ENCODE measurements around the gene TSTD1. TPM values are rescaled to one million over a fixed set of nuclear protein-coding genes. Genes with fewer than 3 reads are reported as not detected.
A peak's percentile ranks its signal among the peaks of the same experiment; 100 is the strongest.
"Not testable (repeated sequence)": the region's sequence is repeated elsewhere in the genome, so short reads cannot be mapped to it uniquely, and the experiment has no call there.

TSTD1 gene
- total RNA-seq, 1 experiment from 2014 or later, result 74.5 TPM

DNA sequence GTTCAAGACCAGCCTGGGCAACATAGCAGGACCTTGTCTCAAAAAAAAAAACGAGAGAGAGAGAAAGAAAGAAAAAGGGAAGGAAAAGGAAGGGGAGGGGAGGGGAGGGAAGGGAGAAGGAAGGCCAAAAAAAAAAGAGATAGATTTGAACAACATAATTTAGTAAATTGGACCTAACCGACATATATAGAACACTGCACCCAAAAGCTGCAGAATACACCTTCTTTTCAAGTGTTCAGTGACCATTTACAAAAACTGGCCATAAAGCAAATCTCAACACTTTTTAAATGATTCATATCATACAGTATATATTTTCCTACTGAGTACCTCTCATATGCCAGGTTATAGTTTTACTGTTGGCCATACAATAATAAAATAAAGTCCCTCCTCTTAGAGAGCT lies 6.9 kb downstream of the TSTD1 start:
- ChIA-PET CTCF (interaction anchor here (0.8 to 1.2 kb wide), 2 partner anchors 10 kb away, joined by 3 read pairs; no protein-coding TSS in a partner anchor), POLR2A (interaction anchor here (3.7 kb wide), 1 partner anchor 11 kb away, joined by 15 read pairs; the partner anchor contains the start of gene F11R)
- peaks cover 6% of the 10 kb centered on the region; the same call in 1 of the 2 replicates for H3K9me3 Mint-ChIP-seq
- ATAC-seq (no peak), DNase-seq (ENCODE audit: low spot score) (no peak)
- H3K4me3 Mint-ChIP-seq, result no peak overlapping the region
- no peak for TF ChIP-seq RORB (CRISPR knock-in tag; IDR thresholded peaks at IDR 0.05)
- TF ChIP-seq NFE2L1 (CRISPR knock-in tag; IDR thresholded peaks at IDR 0.05), result no peak
- no peak for TF ChIP-seq PRRX2 (CRISPR knock-in tag; IDR thresholded peaks at IDR 0.05)
- no peak for TF ChIP-seq NFYB (CRISPR knock-in tag; conservative IDR thresholded peaks at IDR 0.05; ENCODE audit: low read depth)
- no peak for TF ChIP-seq OVOL2 (CRISPR knock-in tag; IDR thresholded peaks at IDR 0.05; ENCODE audit: borderline replicate concordance)
- no peak for TF ChIP-seq FOXP1 (CRISPR knock-in tag; IDR thresholded peaks at IDR 0.05; ENCODE audit: borderline replicate concordance)
- TF ChIP-seq, protein P1, sequence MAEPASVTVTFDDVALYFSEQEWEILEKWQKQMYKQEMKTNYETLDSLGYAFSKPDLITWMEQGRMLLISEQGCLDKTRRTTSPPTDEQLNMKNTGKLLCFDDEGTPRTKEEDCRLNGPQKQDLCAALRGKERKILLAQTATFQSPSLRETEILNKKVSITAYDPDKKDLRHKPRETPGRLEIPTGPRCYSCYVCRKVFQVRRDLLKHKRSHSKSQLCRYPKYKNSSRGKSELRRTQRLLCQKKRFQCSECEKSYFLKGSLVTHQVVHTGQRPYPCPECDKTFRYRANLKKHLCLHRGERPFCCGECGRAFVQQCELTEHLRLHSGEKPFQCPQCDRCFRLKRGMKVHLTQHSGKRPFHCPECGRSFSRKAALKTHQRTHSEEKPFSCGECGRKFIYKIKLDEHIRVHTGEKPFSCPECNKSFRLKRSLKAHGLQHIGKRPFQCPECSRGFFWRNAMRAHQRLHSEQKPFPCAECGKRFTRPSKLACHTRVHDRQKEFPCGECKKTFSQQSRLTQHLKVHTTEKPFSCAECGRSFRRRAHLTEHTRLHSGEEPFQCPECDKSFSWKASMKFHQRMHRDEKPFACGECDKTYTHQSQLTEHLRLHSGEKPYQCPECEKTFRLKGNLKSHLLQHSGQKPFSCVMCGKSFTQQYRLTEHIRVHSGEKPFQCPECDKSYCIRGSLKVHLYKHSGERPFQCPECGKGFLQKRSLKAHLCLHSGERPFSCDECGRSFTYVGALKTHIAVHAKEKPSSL (CRISPR knock-in tag; conservative IDR thresholded peaks at IDR 0.05), result no peak
- TF ChIP-seq JAZF1 (CRISPR knock-in tag; IDR thresholded peaks at IDR 0.05), result no peak
- TF ChIP-seq JUN (CRISPR knock-in tag; IDR thresholded peaks at IDR 0.05), result no peak
- TF ChIP-seq, protein P2, sequence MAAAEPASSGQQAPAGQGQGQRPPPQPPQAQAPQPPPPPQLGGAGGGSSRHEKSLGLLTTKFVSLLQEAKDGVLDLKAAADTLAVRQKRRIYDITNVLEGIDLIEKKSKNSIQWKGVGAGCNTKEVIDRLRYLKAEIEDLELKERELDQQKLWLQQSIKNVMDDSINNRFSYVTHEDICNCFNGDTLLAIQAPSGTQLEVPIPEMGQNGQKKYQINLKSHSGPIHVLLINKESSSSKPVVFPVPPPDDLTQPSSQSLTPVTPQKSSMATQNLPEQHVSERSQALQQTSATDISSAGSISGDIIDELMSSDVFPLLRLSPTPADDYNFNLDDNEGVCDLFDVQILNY (CRISPR knock-in tag; IDR thresholded peaks at IDR 0.05), result no peak
- TF ChIP-seq ELF4 (CRISPR knock-in tag; IDR thresholded peaks at IDR 0.05; ENCODE audit: low read depth), result no peak
- TF ChIP-seq, protein P3, sequence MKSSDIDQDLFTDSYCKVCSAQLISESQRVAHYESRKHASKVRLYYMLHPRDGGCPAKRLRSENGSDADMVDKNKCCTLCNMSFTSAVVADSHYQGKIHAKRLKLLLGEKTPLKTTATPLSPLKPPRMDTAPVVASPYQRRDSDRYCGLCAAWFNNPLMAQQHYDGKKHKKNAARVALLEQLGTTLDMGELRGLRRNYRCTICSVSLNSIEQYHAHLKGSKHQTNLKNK (CRISPR knock-in tag; IDR thresholded peaks at IDR 0.05), result no peak
- TF ChIP-seq, protein P4, sequence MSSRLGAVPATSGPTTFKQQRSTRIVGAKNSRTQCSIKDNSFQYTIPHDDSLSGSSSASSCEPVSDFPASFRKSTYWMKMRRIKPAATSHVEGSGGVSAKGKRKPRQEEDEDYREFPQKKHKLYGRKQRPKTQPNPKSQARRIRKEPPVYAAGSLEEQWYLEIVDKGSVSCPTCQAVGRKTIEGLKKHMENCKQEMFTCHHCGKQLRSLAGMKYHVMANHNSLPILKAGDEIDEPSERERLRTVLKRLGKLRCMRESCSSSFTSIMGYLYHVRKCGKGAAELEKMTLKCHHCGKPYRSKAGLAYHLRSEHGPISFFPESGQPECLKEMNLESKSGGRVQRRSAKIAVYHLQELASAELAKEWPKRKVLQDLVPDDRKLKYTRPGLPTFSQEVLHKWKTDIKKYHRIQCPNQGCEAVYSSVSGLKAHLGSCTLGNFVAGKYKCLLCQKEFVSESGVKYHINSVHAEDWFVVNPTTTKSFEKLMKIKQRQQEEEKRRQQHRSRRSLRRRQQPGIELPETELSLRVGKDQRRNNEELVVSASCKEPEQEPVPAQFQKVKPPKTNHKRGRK (CRISPR knock-in tag; IDR thresholded peaks at IDR 0.05; ENCODE audit: borderline replicate concordance), result no peak
- no peak for TF ChIP-seq FOXK1 (CRISPR knock-in tag; IDR thresholded peaks at IDR 0.05)
- TF ChIP-seq, protein P5, sequence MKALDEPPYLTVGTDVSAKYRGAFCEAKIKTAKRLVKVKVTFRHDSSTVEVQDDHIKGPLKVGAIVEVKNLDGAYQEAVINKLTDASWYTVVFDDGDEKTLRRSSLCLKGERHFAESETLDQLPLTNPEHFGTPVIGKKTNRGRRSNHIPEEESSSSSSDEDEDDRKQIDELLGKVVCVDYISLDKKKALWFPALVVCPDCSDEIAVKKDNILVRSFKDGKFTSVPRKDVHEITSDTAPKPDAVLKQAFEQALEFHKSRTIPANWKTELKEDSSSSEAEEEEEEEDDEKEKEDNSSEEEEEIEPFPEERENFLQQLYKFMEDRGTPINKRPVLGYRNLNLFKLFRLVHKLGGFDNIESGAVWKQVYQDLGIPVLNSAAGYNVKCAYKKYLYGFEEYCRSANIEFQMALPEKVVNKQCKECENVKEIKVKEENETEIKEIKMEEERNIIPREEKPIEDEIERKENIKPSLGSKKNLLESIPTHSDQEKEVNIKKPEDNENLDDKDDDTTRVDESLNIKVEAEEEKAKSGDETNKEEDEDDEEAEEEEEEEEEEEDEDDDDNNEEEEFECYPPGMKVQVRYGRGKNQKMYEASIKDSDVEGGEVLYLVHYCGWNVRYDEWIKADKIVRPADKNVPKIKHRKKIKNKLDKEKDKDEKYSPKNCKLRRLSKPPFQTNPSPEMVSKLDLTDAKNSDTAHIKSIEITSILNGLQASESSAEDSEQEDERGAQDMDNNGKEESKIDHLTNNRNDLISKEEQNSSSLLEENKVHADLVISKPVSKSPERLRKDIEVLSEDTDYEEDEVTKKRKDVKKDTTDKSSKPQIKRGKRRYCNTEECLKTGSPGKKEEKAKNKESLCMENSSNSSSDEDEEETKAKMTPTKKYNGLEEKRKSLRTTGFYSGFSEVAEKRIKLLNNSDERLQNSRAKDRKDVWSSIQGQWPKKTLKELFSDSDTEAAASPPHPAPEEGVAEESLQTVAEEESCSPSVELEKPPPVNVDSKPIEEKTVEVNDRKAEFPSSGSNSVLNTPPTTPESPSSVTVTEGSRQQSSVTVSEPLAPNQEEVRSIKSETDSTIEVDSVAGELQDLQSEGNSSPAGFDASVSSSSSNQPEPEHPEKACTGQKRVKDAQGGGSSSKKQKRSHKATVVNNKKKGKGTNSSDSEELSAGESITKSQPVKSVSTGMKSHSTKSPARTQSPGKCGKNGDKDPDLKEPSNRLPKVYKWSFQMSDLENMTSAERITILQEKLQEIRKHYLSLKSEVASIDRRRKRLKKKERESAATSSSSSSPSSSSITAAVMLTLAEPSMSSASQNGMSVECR (CRISPR knock-in tag; IDR thresholded peaks at IDR 0.05; ENCODE audit: borderline replicate concordance), result no peak
- TF ChIP-seq, protein P6, sequence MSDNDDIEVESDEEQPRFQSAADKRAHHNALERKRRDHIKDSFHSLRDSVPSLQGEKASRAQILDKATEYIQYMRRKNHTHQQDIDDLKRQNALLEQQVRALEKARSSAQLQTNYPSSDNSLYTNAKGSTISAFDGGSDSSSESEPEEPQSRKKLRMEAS (CRISPR knock-in tag; IDR thresholded peaks at IDR 0.05), result no peak
- peaks cover 21% of the 10 kb centered on the region for H3K36me3 Mint-ChIP-seq
- peaks cover 18% of the 10 kb centered on the region for H3K4me1 Mint-ChIP-seq
- no peaks in the 10 kb centered on the region for H3K27me3 Mint-ChIP-seq (ENCODE audit: low read depth)
- H3K27ac Mint-ChIP-seq, result no peak overlapping the region

DNA sequence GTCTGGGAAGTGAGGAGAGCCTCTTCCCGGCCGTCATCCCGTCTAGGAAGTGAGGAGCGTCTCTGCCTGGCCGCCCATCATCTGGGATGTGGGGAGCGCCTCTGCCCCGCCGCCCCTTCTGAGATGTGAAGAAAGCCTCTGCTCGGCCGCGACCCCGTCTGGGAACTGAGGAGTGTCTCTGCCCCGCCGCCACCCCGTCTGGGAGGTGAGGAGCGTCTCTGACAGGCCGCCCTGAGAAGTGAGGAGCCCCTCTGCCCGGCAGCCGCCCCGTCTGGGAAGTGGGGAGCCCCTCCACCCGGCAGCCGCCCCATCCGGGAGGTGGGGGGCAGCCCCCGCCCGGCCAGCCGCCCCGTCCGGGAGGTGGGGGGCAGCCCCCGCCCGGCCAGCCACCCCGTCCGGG lies 9.3 kb downstream of the TSTD1 start:
- CTCF ChIA-PET; H3K4me3 Mint-ChIP-seq; H3K27ac Mint-ChIP-seq; DNase-seq (ENCODE audit: low spot score); H3K9me3 Mint-ChIP-seq; ATAC-seq; H3K27me3 Mint-ChIP-seq (ENCODE audit: low read depth); POLR2A ChIA-PET; H3K4me1 Mint-ChIP-seq: not testable (repeated sequence)
- peaks cover 22% of the 10 kb centered on the region for H3K36me3 Mint-ChIP-seq

DNA sequence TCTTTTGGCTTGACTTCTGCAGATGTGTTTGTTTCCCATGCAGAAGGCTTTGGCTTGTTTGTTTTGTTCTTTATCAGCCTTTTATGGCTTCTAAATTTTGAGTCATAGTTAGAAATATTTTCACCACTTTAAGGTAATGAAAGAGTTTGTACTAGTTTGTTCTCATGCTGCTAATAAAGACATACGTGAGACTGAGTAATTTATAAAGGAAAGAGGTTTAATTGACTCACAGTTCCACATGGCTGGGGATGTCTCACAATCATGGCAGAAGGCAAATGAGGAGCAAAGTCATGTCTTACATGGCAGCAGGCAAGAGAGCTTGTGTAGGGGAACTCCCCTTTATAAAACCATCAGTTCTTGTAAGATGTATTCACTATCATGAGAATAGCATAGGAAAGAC lies 11.8 kb downstream of the TSTD1 start:
- DNase-seq (ENCODE audit: low spot score); ATAC-seq; H3K27me3 Mint-ChIP-seq (ENCODE audit: low read depth); H3K4me1 Mint-ChIP-seq; H3K9me3 Mint-ChIP-seq; H3K4me3 Mint-ChIP-seq; POLR2A ChIA-PET: not testable (repeated sequence)
- H3K36me3 Mint-ChIP-seq, result peaks cover 22% of the 10 kb centered on the region
- CTCF ChIA-PET, result interaction anchor here (0.6 to 1.0 kb wide), 3 partner anchors 36 to 389 kb away, joined by 3 to 4 read pairs (median 3); partner anchors contain the start of gene KLHDC9
- H3K27ac Mint-ChIP-seq, result peak overlapping the region; percentile 54

DNA sequence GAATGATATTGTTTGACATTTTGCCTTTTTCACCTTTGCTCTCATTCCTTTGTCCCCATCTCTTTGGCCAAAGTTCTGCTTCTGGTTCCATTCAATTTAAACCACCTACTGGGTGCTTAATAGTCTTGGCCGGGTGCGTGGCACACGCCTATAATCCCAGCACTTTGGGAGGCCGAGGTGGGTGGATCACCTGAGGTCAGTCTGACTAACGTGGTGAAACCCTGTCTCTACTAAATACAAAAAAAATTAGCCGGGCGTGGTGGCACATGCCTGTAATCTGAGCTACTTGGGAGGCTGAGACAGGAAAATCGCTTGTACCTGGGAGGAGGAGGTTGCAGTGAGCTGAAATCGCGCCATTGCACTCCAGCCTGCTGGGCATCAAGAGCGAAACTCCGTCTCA lies 16.3 kb downstream of the TSTD1 start:
- ATAC-seq; DNase-seq (ENCODE audit: low spot score); H3K27me3 Mint-ChIP-seq (ENCODE audit: low read depth); H3K9me3 Mint-ChIP-seq; H3K36me3 Mint-ChIP-seq: not testable (repeated sequence)
- CTCF ChIA-PET, result interaction anchor here (1.2 to 3.6 kb wide), 6 partner anchors 10 to 69 kb away, joined by 3 to 47 read pairs (median 15); partner anchors contain the start of gene TSTD1
- Mint-ChIP-seq H3K4me1 (peaks cover 40% of the 10 kb centered on the region), H3K4me3 (peak overlapping the region; percentile 87), H3K27ac (peak overlapping the region; percentile 100)
- POLR2A ChIA-PET, result interaction anchor here (1.0 to 2.8 kb wide), 3 partner anchors 10 to 131 kb away, joined by 3 to 24 read pairs (median 15); partner anchors contain the start of genes UFC1 and USF1

Data from WTC11 (cell line).